K562 (cell line): ENCODE measurements around the gene ATP5MG. TPM values are rescaled to one million over a fixed set of nuclear protein-coding genes. Genes with fewer than 3 reads are reported as not detected.

Experiments
- ATF4 ChIP-seq: fragments of 450-650 bp; formaldehyde crosslinking; IDR thresholded peaks from 2 replicates; pipeline ENCODE4 v1.4.0; 2022; ENCODE audit warnings: mild to moderate bottlenecking, moderate library complexity
- CHD2 ChIP-seq: IDR thresholded peaks from 2 replicates; pipeline ENCODE4 v1.6.1; 2011; ENCODE audit warnings: low read depth, low read length
- MAFF ChIP-seq: IDR thresholded peaks from 2 replicates; pipeline ENCODE4 v1.6.1; 2012; ENCODE audit warnings: low read length, improper control_type of control experiment
- PRMT5 ChIP-seq: sonication (generic); formaldehyde crosslinking; IDR thresholded peaks from 2 replicates; pipeline ENCODE4 v1.5.0; 2020; ENCODE audit warnings: missing genetic modification reagents
- ZNF232 ChIP-seq: sonication (generic); formaldehyde crosslinking; IDR thresholded peaks from 2 replicates; pipeline ENCODE4 v1.8.0; 2022; ENCODE audit warnings: mild to moderate bottlenecking, missing genetic modification reagents
- ZNF586 ChIP-seq: fragments of 450-650 bp; formaldehyde crosslinking; conservative IDR thresholded peaks from 2 replicates; pipeline ENCODE4 v1.4.0; 2020; ENCODE audit warnings: mild to moderate bottlenecking, moderate library complexity
- ZNF639 ChIP-seq, 2 experiments: fragments of 200-800 bp in 1 of 2; sonication (Bioruptor generic) in 1 of 2; sonication (generic) in 1 of 2; formaldehyde crosslinking in 1 of 2; IDR thresholded peaks in 1 of 2; conservative IDR thresholded peaks in 1 of 2; 2 replicates each; pipeline versions ENCODE4 v1.5.0 to v1.6.1; 2016 to 2020; ENCODE audit warnings: missing compliant biosample characterization in 1 of 2, missing genetic modification characterization in 1 of 2, missing genetic modification reagents in 1 of 2
- polyA plus RNA-seq, 8 experiments: library from polyadenylated mRNA; depleted of rRNA in 4 of 8; stranded (reverse) in 5 of 8; unstranded in 3 of 8; fragments of >200 nt; fragmentation: Nextera tagmentation in 2 of 8; fragmentation: Illumina TruSeq in 1 of 8; extraction: Ambion mirVana in 2 of 8; extraction: Trizol in 1 of 8; gene quantifications; 2 replicates each; pipeline versions ENCODE4 v1.2.1 to v1.2.3, GENCODE V29; 2011 to 2014; ENCODE audit warnings: inconsistent platforms in 1 of 8, missing spikeins in 1 of 8
- total RNA-seq, 7 experiments: library from RNA; depleted of rRNA in 6 of 7; stranded (reverse); fragments of >200 nt in 6 of 7; fragmentation: Illumina TruSeq in 2 of 7; extraction: Trizol in 2 of 7; gene quantifications; 2 replicates each; pipeline versions ENCODE4 v1.2.1 to v1.2.3, GENCODE V29; 2011 to 2021; ENCODE audit warnings: low replicate concordance in 1 of 7

Gene ATP5MG
- total and polyA plus RNA-seq, 9 of the 15 experiments (the other 6 are each of a cell fraction or from before 2014, with no cell fraction given) = 301 to 2,138 (median 434) TPM

DNA sequence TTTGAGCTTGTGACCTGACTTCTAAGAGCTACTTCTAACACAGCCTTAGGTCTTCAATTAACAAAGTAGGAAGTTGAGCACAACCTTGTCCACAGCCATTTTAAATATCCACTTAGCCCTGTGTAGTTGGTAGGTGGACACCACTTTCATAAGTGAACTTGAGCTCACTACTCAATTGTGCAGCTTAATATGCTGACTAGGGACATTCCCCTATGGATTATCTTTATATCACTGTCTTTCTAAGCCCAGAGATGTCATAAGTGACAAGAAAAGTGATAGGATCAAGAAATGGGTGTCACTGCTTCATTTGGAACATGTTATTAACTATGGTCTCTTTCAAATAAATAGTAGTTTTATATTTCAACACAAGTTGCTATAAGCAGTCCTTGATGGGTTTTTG is 4.0 kb upstream of the ATP5MG start (continued):
- no peak for TF ChIP-seq ZNF639 (CRISPR knock-in tag; conservative IDR thresholded peaks at IDR 0.05 in 1 of 2, IDR thresholded peaks at IDR 0.05 in 1 of 2)
- TF ChIP-seq CHD2 = no peak
- TF ChIP-seq MAFF = peak; percentile 62
- TF ChIP-seq PRMT5 (CRISPR knock-in tag) = no peak
- TF ChIP-seq ATF4 (CRISPR knock-in tag) = peak; percentile 30; the same call in 1 of the 2 replicates
- no peak for TF ChIP-seq ZNF586 (CRISPR knock-in tag)
- TF ChIP-seq ZNF232 (CRISPR knock-in tag) = no peak
- TF ChIP-seq, all 486 proteins: peak for 7
